Endothelial cell of umbilical vein (primary cell): Measurements from ENCODE around the gene TMEM213. TPM values are rescaled to one million over a fixed set of nuclear protein-coding genes. Genes with fewer than 3 reads are reported as not detected.

Source experiments
- BruUV-seq: library from RNA; stranded (reverse); fragments of 400-500 nt; replicated peaks from 2 replicates; lab custom pipeline; 2021; lab: Mats Ljungman, UMichigan
- CTCF ChIA-PET: fragments of 300-600, 350-600 bp; sonication (Branson Sonifier 250); formaldehyde crosslinking; loops from one replicate; lab custom pipeline; 2021; ENCODE audit warnings: antibody characterized with exemption, inconsistent platforms; lab: Charles Lee
- POLR2A ChIA-PET: fragments of 300-600, 350-600 bp; sonication (Branson Sonifier 250); formaldehyde crosslinking; loops from one replicate; lab custom pipeline; 2021; ENCODE audit warnings: antibody characterized with exemption, inconsistent platforms; lab: Charles Lee
- DNase-seq: peaks from one replicate; pipeline ENCODE4 v3.0.0-alpha.2; 2011; ENCODE audit warnings: low read depth, low spot score
- FAIRE-seq: peaks from 2 replicates; lab custom pipeline; 2011; peaks lifted over from hg19 to GRCh38; lab: Jason Lieb, UNC
- H2AFZ ChIP-seq: 2 replicates; pipeline ENCODE4 v1.6.0; 2012; ENCODE audit warnings: low read depth, low read length, control low read depth, inconsistent platforms
- H3K27ac ChIP-seq: 2 replicates; pipeline ENCODE4 v1.5.1; 2011; ENCODE audit warnings: low read depth, mild to moderate bottlenecking, control low read depth, low read length, moderate library complexity; ENCODE audit not compliant: insufficient read depth
- H3K27me3 ChIP-seq, 2 experiments: 2 replicates each; pipeline versions ENCODE4 v1.6.0 to v1.6.1; 2011; ENCODE audit warnings: low read length in 2 of 2, mixed read lengths in 1 of 2; ENCODE audit not compliant: control insufficient read depth in 2 of 2, insufficient read depth in 2 of 2
- H3K36me3 ChIP-seq, 2 experiments: 2 replicates in 1 of 2; 3 replicates in 1 of 2; pipeline ENCODE4 v1.5.1; 2011; ENCODE audit warnings: low read length in 2 of 2, mild to moderate bottlenecking in 1 of 2, moderate library complexity in 1 of 2; ENCODE audit not compliant: control insufficient read depth in 2 of 2, insufficient read depth in 2 of 2; ENCODE audit errors: extremely low read depth in 1 of 2
- H3K4me1 ChIP-seq: 3 replicates; pipeline ENCODE4 v1.5.1; 2011; ENCODE audit warnings: mild to moderate bottlenecking, low read length; ENCODE audit not compliant: control insufficient read depth, insufficient read depth; ENCODE audit errors: extremely low read depth
- H3K4me2 ChIP-seq: 2 replicates; pipeline ENCODE4 v1.6.1; 2011; ENCODE audit warnings: low read length, control low read depth, mixed read lengths; ENCODE audit not compliant: insufficient read depth
- H3K4me3 ChIP-seq, 3 experiments: fragments of 200-600 bp in 1 of 3; sonication (generic), shearing (Covaris generic) in 1 of 3; replicated peaks in 1 of 3; 2 replicates each; pipeline ENCODE4 v1.5.1; 2011 to 2016; ENCODE audit warnings: control low read depth in 3 of 3, low read length in 3 of 3, mild to moderate bottlenecking in 2 of 3, inconsistent platforms in 1 of 3, low read depth in 1 of 3, moderate library complexity in 1 of 3; ENCODE audit not compliant: insufficient read depth in 1 of 3
- H3K79me2 ChIP-seq: 2 replicates; pipeline ENCODE4 v1.6.0; 2012; ENCODE audit warnings: low read length, inconsistent platforms; ENCODE audit not compliant: control insufficient read depth, insufficient read depth
- H3K9ac ChIP-seq: replicated peaks from 2 replicates; pipeline ENCODE3; 2011; ENCODE audit warnings: low read length, control low read depth; ENCODE audit not compliant: insufficient read depth; ENCODE audit errors: extremely low read depth
- H3K9me1 ChIP-seq: replicated peaks from 3 replicates; pipeline ENCODE4 v1.6.0; 2011; ENCODE audit warnings: mild to moderate bottlenecking, low read length; ENCODE audit not compliant: control insufficient read depth, insufficient read depth; ENCODE audit errors: extremely low read depth
- H3K9me3 ChIP-seq: replicated peaks from 2 replicates; pipeline ENCODE4 v1.5.1; 2012; ENCODE audit warnings: low read length, inconsistent platforms; ENCODE audit not compliant: control insufficient read depth, insufficient read depth
- H4K20me1 ChIP-seq: replicated peaks from 2 replicates; pipeline ENCODE3; 2011; ENCODE audit warnings: mild to moderate bottlenecking, low read length; ENCODE audit not compliant: control insufficient read depth, insufficient read depth; ENCODE audit errors: extremely low read depth
- CTCF ChIP-seq, 2 donors: IDR thresholded peaks; 1 replicate in 1 of 2; 2 replicates in 1 of 2; pipeline ENCODE4 v1.5.1; 2011; ENCODE audit warnings: low read length in 2 of 2, mild to moderate bottlenecking in 2 of 2, moderate library complexity in 2 of 2, control low read depth in 1 of 2, inconsistent platforms in 1 of 2, low read depth in 1 of 2; ENCODE audit not compliant: insufficient read depth in 1 of 2; ENCODE audit errors: extremely low read depth in 1 of 2
- EZH2 ChIP-seq: IDR thresholded peaks from 2 replicates; pipeline ENCODE4 v1.6.1; 2012; ENCODE audit warnings: borderline replicate concordance, low read depth, mild to moderate bottlenecking, moderate library complexity, low read length, inconsistent platforms; ENCODE audit not compliant: severe bottlenecking
- FOS ChIP-seq: IDR thresholded peaks from 2 replicates; pipeline ENCODE4 v1.6.1; 2011; ENCODE audit warnings: mild to moderate bottlenecking, low read length, moderate library complexity, borderline replicate concordance; ENCODE audit not compliant: insufficient read depth
- GATA2 ChIP-seq: IDR thresholded peaks from 2 replicates; pipeline ENCODE4 v1.7.0; 2011; ENCODE audit warnings: low read depth, mild to moderate bottlenecking, moderate library complexity, mixed read lengths, low read length; ENCODE audit not compliant: insufficient read length, insufficient read depth
- JUN ChIP-seq: IDR thresholded peaks from 2 replicates; pipeline ENCODE4 v1.6.1; 2011; ENCODE audit warnings: borderline replicate concordance, low read depth; ENCODE audit not compliant: insufficient read length, insufficient read depth
- MAX ChIP-seq: IDR thresholded peaks from 2 replicates; pipeline ENCODE4 v1.6.1; 2011; ENCODE audit not compliant: insufficient read depth, insufficient read length
- MYC ChIP-seq: IDR thresholded peaks from one replicate; pipeline ENCODE4 v1.6.1; 2011; ENCODE audit warnings: mild to moderate bottlenecking, low read depth, low read length
- POLR2A ChIP-seq: IDR thresholded peaks from 2 replicates; pipeline ENCODE4 v1.6.1; 2012; ENCODE audit warnings: low read depth, mild to moderate bottlenecking, control low read depth, low read length
- POLR2AphosphoS5 ChIP-seq: IDR thresholded peaks from 2 replicates; pipeline ENCODE4 v1.6.1; 2012; ENCODE audit warnings: low read depth, mild to moderate bottlenecking, control low read depth, low read length, moderate library complexity; ENCODE audit not compliant: insufficient read depth
- dilution Hi-C: fragments of 300-500 bp; cut with MboI; formaldehyde crosslinking; loops from one replicate; pipeline ENCODE4 v1.15.0; 2019; ENCODE audit warnings: low sequenced_read_pairs; ENCODE audit not compliant: extremely low pct_ligation_motif_present
- intact Hi-C: fragments of 100-400 bp; cut with micrococcal nuclease; formaldehyde crosslinking; loops from one replicate; pipeline ENCODE4 v1.10.0; 2022
- polyA plus RNA-seq, 4 experiments: library from polyadenylated mRNA; depleted of rRNA in 3 of 4; stranded (reverse) in 3 of 4; unstranded in 1 of 4; fragments of >200 nt; gene quantifications; 2 replicates each; pipeline versions ENCODE4 v1.2.1 to v1.2.3, GENCODE V29; 2011 to 2012; ENCODE audit warnings: missing spikeins in 1 of 4
- total RNA-seq: library from RNA; stranded (reverse); gene quantifications from 2 replicates; pipeline ENCODE4 v1.2.3, GENCODE V29; 2021

TMEM213 gene
- total and polyA plus RNA-seq, 2 donors (not counting 3 experiments of a cell fraction or from before 2014, with no cell fraction given) = not detected

GRCh38 chr7:138834583-138834982 is 36.8 kb downstream of the TMEM213 start:
- CTCF ChIA-PET = no interaction called here
- no peak for DNase-seq
- Histone ChIP-seq H4K20me1 (no peaks in the 10 kb centered on the region), H3K36me3 (peaks cover 0 to 2% of the 10 kb centered on the region in 2 experiments), H3K27ac (no peak overlapping the region), H3K4me3 (no peak overlapping the region), H3K4me2 (no peak overlapping the region), H3K27me3 (no peaks in the 10 kb centered on the region), H3K79me2 (no peaks in the 10 kb centered on the region), H3K9me3 (no peaks in the 10 kb centered on the region), H3K9me1 (no peaks in the 10 kb centered on the region), H2AFZ (no peak overlapping the region), H3K4me1 (peaks cover 10% of the 10 kb centered on the region), H3K9ac (no peak overlapping the region)
- FAIRE-seq = no peak
- BruUV-seq = no TSS peak
- intact Hi-C loops (no loop called here), dilution Hi-C loops (no loop called here)
- POLR2A ChIA-PET = no interaction called here
- TF ChIP-seq FOS = no peak
- no peak for TF ChIP-seq GATA2
- no peak for TF ChIP-seq EZH2

- H3K9me1 ChIP-seq = no peaks in the 10 kb centered on the region
- H3K9me3 ChIP-seq = no peaks in the 10 kb centered on the region
- no peak overlapping the region for H3K4me3 ChIP-seq
- no peak overlapping the region for H2AFZ ChIP-seq
- H3K79me2 ChIP-seq = no peaks in the 10 kb centered on the region
- DNase-seq (no peak), FAIRE-seq (no peak)
- no peaks in the 10 kb centered on the region for H3K27me3 ChIP-seq
- ChIA-PET POLR2A (no interaction called here), CTCF (no interaction called here)
- no peak overlapping the region for H3K4me2 ChIP-seq
- H3K4me1 ChIP-seq = peaks cover 10% of the 10 kb centered on the region
- no peak for TF ChIP-seq EZH2
- no peak for TF ChIP-seq MAX
- no peak for TF ChIP-seq POLR2AphosphoS5
- TF ChIP-seq FOS = no peak
- no peak for TF ChIP-seq GATA2
- TF ChIP-seq CTCF (IDR thresholded peaks at IDR 0.05; ENCODE audit: extremely low read depth in 1 of 2, insufficient read depth in 1 of 2, low read depth in 1 of 2, low read length in 2 of 2) = no peak
- TF ChIP-seq JUN = no peak
- TF ChIP-seq MYC = no peak
- TF ChIP-seq POLR2A = no peak
- dilution Hi-C loops (no loop called here), intact Hi-C loops (no loop called here)
- H3K9ac ChIP-seq = no peak overlapping the region
- H4K20me1 ChIP-seq = no peaks in the 10 kb centered on the region
- peaks cover 0 to 2% of the 10 kb centered on the region in 2 experiments for H3K36me3 ChIP-seq
- no peak overlapping the region for H3K27ac ChIP-seq
- no TSS peak for BruUV-seq
These were observed 37.3 kb downstream of the TMEM213 start for GRCh38 chr7:138835087-138835486.
